HG03060 (cell line): ENCODE data around the gene PRDM16.

Source experiments
- ATAC-seq: cut with Tn5 transposase; IDR thresholded peaks from one replicate; pipeline ENCODE4 v1.9.1; 2021; ENCODE audit warnings: low read depth, moderate number of reproducible peaks; ENCODE audit not compliant: unreplicated experiment

The PRDM16 gene

DNA sequence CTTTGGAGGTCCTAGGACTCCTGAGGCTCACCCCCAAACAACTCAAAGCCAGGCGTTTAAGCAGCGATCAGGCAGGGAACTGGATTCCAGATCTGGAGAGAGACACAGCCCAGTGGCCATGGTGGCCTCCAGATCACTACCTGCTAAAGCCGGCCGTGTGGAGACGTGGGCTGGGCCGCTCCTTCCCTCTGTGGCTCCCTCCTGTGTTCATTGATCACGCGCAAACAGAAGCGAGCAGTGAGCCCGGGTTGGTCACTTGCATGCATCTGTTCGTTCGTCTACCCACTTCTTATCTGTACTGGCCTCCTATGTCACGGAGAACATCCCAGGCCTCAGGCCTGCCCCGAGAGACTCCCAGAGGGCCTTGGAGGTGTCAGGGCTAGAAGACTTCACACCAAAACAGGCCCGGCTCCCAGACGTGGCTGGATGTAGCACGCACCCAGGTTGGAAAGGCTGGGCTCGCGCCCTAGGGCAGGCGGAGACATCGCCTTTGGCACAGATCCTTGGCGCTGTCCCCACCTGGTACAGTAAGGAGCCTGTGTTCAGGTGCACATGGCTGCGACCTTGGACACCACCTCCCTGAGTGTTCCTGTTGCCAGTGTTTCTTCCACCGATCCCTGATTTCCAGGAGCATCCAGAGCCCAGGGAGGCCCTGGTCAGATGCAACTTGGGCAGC, 308.7 kb downstream of the PRDM16 start:
- ATAC-seq: no peak

DNA sequence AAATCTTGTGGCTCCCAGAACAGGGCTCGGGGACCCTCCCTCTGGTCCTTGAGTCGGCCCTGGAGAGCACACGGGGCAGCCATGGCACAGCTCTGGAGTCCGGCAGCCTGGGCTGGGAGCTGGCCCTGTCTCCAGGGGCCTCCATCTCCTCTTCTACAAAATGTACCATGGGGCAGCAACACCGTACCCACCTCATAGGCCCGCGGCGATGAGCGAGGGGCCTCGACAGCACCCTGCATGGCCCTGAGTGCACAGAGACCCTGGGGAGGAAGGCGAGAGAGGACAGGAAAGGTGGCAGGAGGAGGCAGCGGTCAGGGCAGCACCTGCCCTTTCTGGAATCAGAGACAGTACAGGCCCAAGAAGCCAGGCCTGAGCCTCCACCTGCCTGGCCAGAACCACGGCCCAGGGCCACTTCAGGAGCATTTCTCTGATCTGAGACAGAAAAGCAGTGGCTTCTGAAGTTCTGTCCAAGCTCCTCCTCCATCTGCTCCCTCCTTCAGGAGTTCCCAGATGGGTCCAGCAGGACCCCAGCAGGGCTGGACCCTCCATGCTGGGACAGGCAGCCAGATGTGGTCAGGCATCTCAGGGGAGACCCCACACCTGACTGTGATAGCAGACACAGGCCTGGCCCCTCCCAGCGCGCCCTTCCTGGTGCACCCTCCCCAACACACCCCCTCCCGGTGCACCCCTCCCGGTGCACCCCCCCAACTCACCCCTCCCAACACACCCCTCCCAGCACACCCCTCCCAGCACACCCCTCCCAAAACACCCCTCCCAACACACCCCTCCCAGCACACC, 309.6 kb downstream of the PRDM16 start:
- ATAC-seq: no peak

DNA sequence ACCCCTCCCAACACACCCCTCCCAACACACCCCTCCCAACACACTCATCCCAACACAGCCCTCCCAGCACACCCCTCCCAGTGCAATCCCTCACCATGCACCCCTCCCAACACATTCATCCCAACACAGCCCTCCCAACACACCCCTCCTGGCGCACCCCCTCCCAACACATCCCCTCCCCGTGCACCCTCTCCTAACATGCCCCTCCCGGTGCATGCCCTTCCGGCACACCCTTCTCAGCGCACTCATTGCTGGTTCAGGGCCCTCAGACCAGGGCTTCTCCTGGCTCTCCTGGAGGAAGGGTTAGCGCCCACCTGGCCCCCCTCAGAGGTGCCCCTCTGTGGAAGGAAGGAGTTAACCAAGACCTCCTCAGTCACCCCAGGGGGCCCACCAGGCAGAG, 310.9 kb downstream of the PRDM16 start:
- no peak for ATAC-seq

DNA sequence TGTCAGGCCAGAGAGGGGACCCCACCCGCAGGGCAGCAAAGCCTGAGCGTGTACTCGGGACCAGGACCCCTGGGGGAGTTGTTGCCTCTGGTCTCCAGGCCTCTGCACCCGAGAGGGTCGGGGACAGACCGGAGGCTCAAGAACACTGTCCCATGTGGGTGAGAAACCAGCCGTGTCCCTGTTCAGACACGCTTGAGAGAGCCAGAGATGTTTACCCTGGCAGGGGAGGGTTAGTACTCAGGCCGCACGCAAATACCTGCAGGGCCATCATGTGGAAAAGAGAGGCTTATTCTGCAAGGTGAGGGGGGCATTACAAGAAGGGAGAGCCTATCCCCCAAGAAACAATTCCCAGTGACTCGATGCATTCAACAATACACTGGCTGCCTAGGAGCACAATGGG, 311.5 kb downstream of the PRDM16 start:
- no peak for ATAC-seq

DNA sequence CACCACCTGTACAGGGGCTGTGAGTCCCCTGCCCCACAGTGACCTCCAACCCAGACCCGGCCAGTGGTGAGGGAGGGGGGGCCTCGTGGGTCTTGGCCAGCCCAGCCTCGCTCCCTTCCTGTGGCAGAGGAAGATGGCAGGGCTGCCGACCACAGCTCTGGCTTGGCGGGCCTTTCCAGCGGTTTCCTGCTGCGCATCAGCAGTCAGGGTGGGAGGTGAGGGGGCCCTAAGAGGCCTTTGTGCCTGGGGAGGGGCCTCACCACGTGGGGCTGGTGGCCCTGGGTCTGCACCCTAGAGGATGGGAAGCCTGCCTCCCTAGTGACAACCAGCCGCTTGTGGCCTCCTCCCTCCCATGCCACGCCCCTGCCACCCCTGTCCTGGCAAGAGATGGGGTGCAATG, 312.9 kb downstream of the PRDM16 start:
- no peak for ATAC-seq

DNA sequence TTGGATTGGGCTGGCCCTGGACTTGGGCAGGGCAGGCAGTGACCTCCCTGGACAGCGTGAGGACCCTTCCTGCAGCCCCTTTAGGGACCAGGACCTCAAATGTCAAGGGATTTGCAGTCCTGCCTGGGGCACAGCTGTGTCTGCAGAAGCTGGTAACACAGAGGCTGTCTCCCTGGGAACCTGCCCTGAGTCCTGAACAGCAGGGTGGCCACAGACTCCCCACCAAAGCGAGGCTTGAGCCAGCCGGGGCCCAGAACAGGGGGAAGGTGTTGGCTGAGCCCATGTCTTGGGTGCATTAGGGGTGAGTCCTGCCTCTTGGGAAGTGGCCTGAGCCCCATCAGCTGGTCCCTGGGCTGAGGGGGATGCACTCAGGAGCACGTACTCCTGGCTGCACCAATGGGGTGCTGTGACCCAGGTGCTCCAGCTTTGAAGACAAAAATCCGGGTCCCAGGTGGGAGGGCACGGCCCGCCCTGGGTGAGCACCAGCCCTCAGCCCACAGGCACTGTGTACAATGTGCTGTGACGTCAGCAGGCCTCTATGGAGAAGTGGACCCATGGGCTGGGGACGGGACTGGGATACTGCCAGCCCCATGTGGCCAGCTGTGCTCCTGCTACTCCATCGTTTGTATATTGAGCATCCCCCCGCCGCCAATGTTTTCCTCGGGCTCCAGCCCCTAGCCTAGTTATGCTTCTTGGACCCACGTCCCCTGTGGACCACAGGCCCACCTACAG, 313.5 kb downstream of the PRDM16 start:
- ATAC-seq: no peak

DNA sequence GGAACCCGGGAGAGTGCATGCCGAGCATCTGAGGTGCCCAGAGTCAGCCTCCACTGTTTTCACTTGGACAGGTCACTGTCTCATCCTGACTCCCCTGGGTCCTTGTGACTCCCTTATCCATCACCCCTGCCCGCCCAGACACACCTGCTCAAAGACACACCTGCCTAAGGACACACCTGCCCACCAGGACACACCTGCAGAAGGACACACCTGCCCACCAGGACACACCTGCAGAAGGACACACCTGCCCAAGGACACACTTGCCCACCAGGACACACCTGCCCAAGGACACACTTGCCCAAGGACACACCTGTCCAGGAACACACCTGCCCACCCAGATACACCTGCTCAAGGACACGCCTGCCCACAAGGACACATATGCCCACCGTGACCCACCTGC, 314.7 kb downstream of the PRDM16 start:
- no peak for ATAC-seq

DNA sequence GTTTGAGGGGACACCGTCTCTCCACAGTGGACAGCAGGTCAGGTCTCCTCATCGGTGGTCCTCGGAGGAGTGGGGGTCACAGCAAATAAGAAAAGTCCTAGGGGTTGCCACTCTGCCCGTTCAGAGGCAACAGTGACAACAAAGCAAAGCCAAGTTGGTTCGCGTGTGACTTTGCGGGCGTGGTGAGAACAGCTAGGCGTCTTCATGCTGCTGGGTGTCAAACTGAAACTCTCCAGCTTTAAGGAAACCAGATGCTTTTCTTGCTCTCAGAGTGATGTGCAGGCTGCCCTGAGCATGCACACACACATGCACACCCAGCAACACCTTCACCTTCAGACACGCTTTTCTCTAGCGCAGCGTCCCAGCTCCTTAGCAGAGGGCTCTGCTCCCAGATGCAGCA, 315.4 kb downstream of the PRDM16 start:
- ATAC-seq: no peak

DNA sequence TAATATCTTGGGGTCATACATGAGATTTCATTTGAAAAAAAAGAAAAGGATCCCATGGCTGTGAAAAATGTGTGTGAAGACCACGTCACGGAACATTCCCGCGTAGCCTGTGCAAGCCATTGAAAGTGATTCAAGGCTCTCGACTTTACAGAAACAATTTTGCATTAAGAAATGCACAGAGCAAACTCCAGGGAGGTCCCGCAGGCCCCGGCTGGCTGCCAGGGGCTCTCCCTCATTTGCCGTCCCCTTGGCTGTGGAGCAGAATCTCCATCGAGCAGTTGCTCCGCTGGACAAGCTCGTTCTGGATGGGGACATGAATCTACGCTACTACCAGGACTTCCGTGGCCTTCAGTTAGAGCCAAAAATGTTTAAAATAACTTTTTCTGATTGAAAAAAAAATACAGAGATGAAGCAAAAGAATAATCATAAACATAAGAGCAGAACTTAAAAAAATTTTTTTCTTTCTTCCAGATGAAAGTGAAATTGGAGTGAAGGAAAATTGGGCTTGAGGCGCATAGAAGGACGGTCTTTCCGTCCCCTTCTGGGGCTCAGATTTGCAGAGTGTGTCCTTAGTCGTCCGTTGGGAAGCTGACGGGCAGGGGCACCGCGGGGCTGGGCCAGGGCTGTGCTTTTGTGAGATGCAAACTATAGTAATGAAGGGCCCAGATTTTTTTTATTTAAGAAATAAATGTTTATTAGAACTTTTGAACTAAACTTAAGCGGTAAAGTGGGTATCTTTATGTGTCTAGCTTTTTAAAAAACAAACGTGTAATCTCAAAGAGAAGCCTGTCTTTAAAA, 317.4 kb downstream of the PRDM16 start:
- no peak for ATAC-seq

DNA sequence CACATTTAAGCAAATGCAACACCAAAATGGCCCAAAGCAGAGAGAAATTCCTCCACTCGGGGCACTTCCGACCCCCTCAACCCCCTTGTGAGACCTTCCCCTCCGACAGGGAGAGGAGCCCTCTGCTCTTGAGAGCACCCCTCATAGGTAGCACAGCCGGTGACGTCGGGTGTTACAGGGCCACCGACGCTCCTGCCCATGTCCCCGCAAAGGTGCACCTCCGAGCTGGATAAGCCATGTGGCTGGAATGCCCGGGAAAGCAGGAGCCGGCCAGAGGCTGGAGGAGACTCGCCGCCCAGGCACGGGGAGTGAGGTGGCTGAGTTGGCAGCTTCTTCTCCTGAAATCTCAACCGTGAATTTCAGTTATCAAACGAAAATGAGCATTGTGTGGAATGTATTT, 318.4 kb downstream of the PRDM16 start:
- ATAC-seq: no peak

DNA sequence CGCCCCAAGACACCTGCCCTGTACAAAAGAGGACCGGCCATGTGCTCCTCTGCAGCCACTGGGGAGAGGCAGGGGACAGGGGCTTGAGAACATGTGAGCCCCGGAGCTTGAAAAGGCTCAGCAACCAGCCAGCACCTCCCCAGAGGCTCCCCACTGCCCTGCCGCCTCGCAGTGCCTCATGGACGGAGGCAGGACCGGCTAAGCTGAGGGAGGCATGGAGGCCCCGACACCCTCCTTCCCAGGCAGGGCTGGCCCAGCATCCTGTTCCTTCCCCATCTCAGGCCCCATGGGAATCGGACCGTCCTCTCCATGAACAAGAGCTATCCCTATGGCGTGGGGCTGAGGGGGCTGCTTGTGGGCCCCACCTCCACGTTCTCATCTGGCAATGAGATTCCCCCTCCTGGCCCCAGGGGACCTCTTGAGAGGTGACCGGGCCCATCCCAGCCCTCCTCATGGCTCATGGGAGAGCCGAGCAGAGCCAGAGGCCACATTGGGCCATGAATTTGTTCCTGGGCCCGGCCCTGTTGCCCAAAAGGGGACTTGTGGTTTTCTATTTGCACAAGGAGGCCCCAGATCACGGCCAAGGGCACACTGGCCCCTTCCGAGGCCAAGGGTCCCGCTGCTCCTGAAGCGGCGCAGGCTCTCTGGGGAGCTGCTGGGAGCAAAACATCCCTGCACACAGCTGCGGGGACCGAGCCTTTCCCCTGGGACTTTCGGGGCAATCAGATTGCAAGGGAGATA, 320.3 kb downstream of the PRDM16 start:
- ATAC-seq: no peak

DNA sequence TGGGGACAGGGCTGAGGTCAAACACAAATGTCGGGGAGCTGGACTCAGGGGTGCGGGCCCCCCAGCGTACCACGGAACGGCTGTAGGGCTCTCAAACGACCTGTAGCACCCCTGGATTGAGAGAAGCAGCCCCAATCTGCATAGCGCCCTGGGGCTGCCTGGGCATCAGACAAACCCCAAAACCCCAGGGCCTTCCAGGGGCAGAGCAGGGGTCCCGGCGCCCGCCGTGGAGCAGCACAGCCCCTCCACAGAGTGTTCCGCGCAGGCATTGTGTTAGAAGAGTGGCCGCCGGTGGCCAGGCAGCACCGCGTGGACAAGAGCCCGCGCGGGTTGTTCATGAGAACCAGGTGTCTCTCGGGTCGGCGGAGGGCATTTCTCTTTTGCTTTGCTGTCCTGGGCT, 321.3 kb downstream of the PRDM16 start:
- ATAC-seq: no peak

DNA sequence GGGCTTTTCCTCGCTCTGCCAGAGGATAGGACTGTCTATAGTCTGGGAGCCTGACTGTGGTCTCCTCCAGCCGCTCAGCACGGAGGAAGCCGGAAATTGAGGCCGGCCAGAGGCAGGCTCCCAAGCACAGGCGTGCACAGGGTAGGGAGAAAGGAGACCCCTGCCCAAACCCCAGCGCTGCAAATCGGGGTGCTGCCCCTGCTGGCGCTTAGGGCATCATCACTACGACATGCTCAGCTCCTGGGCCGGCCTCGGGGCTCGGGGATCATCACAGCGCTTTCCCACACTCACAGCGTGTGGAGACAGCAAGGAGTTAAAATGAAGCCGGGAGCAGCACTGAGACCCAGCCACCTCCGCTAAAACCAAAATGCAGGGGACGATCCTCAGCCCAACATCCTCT, 322.7 kb downstream of the PRDM16 start:
- ATAC-seq: no peak

DNA sequence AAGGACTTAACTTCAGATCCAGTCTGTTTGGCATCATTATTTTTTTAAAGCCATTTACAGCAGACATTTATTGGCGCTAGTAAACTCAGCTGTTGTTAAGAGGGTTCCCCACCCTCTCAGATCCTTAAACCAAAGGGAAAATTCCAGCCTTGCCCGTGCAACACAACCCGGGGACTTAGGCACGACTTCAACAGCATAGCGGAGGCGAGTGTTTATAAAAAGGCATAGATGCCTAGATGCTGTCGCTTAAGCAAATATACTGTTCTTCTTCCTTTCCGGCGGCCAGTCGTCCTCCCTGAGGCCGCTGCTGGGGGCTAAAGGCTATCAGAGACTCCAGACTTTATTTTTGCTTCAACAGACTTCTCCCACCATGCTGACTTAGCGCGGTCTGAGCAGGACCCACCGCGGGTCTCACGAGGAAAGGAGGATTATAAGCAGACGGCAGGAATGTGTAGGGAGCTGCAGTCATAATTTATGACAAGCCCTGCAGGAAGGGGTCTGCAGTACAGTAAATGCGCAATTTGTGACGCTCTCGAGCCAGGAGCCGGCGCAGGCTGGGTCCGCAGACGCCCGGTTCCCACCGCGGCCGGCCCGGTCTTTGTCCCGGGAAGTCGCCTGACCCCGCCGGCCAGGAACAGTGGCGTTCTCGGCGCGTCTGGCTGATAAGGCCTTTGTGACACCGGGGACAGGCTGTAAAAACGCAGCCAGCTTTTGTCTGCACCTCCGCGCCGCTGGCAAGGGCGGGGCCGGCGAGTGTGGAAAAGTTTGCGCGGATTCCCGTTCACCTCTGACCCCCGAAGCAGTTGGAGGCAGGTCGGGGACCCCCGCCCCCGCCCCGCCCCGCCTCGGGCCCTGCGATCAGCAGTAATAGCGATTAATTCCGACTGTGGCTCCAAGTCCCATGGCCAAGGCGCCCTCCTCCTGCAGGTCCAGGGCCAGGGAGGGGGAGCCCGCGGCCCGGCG, 324.3 kb downstream of the PRDM16 start:
- no peak for ATAC-seq

DNA sequence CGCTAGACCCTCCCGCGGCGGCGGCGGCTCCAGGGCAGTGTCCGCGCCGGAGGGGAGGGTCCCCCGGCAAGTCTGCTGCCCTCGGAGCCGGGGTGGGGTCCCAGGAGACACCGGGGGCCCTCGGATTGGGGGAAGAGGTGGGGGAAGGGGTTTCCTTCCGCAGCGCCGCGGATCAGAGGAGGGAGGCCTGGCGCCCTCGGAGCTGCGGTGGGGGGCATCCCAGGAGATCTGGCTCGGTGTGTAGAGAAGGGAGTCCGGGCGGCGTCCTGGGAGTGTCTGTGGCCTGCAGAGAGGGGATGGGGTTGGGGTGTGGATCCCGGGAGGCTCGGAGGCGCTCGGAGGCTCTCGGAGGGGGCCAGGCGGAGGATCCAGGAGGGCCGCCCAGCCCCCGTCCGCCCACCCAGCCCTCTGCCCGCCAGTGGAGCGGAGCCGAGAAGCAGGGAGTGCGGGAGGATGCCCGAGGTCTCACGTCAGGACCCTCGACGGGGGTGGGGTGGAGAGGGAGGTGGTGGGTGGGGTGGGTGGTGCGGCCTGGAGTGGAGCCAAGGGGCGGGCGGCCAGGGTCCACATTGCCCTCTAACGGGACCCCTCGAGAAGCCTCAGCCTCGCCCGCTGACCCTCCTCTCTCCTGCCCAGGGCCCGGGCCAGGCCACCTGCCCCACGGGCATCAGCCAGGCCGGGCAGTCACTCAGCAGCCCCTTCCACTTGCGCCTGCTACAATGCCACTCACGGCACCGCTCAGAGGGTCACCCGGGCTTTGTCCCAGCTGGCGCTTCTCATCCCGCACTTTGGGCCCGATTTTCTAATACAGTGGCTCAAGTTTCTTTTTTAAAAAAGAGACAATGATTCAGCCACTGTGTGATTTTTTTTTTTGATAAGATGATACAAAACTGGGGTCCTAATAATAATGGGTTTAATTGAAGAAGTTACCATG, 325.3 kb downstream of the PRDM16 start:
- no peak for ATAC-seq

DNA sequence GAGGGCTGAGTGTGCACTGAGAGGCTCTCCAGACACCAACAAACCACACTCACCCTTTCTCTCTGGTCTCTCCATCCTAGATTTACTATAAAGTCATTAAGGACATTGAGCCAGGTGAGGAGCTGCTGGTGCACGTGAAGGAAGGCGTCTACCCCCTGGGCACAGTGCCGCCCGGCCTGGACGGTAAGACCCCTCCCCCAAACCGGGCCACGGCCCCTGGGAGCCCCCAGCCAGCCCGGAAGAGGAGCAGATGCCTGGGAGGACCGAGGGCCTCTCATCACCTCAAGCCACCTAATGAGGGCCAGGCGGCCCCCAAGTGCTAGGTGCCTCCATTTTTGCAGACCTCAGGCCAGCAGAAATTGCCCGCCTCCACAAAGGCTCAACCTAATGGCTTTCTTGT, 327.4 kb downstream of the PRDM16 start:
- no peak for ATAC-seq

DNA sequence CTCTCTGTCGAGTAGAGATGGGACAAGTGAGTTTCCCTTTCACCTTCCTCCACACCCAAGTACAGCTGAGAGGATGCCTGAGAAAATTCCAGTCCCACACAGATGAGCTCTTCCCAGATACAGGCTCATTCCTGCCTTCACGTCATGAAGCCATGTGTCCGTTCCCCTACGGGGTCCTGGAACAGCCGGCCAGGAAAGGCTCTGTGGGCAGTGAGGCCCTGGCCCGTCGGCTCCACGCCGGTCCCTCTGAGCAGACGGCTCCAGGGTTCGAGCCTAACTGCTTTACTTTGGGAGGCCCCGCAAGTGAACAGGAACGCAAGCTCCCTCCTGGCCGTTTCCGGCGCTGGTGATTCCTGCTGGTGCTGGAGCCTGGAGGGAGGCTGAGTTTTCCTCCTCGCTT, 328.3 kb downstream of the PRDM16 start:
- no peak for ATAC-seq
